ENCODE results near the gene PRM2. TPM values are rescaled to one million over a fixed set of nuclear protein-coding genes. Genes with fewer than 3 reads are reported as not detected.

Gene PRM2
- total RNA-seq, 1 experiment from 2014 or later, result not detected

- Histone ChIP-seq H3K4me1 (no peaks in the 10 kb centered on the region), H3K27ac (no peak overlapping the region), H3K9me3 (replicated peaks) (no peaks in the 10 kb centered on the region), H3K27me3 (no peaks in the 10 kb centered on the region), H3K36me3 (no peaks in the 10 kb centered on the region), H3K4me3 (no peak overlapping the region)
- DNase-seq, result no peak
These were observed 46.8 kb downstream of the PRM2 start for GRCh38 chr16:11229432-11229831.

DNA sequence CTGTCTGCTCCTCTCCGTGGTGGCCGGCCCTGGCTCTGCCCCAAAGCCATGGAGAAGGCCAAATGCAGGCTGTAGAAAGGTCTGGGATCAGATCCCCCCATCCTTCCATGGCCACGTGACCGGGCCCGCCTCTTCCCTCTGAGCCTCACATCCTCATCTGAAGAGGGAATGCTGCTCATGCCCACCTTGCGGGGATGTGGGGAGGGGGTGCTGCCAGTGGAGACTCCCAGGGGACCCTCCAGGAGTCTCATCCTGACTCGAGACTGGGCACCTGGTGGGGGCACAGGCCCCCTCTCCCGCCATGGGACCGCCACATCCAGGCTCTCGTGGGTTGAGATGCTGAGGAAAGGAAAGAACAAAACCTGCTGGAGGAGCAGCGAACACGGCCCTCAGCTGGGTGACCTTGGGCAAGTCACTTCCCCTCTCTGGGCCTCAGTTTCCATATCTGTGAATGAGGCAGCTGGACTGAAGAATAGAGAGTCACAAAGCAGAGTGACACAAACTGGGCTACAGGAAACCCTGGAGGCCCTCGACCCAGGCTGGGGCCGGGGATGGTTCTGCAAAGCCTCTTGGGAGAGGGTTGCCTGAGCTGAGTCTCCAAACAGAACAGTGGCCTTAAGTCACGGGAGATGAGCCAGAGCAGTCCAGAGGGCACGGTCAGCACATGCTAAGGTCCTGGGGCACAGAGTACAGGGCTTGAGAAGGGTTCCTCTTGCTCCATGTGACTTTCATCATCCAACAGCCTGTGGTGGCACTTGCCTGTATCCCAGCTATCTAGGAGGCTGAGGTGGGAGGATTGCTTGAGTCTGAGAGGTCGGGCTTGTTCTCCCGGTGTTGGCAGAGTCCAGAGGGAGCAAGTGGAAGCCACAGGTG lies 50.4 kb downstream of the PRM2 start:
- Histone ChIP-seq H3K27ac (no peak overlapping the region), H3K36me3 (no peaks in the 10 kb centered on the region), H3K9me3 (replicated peaks) (no peaks in the 10 kb centered on the region), H3K4me1 (no peaks in the 10 kb centered on the region), H3K4me3 (no peak overlapping the region), H3K27me3 (no peaks in the 10 kb centered on the region)
- no peak for DNase-seq

Other genes starting within 250 kb of the PRM2 start
- 1.4 and 1.8 TPM in 2 replicates for gene SOCS1, start 20.3 kb downstream of the PRM2 start, total RNA-seq (2014; rRNA removed; shearing (Covaris generic))
- not detected in 2 replicates for gene TNP2, start 7.2 kb downstream of the PRM2 start, total RNA-seq (2014; rRNA removed; shearing (Covaris generic))
- not detected in 2 replicates for gene PRM3, start 2.9 kb downstream of the PRM2 start, total RNA-seq (2014; rRNA removed; shearing (Covaris generic))
- not detected in 2 replicates for gene PRM1, start 4.8 kb upstream of the PRM2 start, total RNA-seq (2014; rRNA removed; shearing (Covaris generic))
- gene RMI2, start 69.0 kb upstream of the PRM2 start, total RNA-seq (2014; rRNA removed; shearing (Covaris generic)), result 28.2 and 33.0 TPM in 2 replicates

All from SJCRH30 (cell line).